OCI-LY1 (cell line): ENCODE measurements around the gene RALY.

ENCODE experiments used
- H2AFZ ChIP-seq: fragments of 200-600 bp; sonication (generic), shearing (Covaris generic); 2 replicates; pipeline ENCODE4 v1.6.0; 2014; ENCODE audit warnings: antibody characterized with exemption, mild to moderate bottlenecking, low read length
- H3F3A ChIP-seq: fragments of 200-600 bp; sonication (generic), shearing (Covaris generic); 2 replicates; pipeline ENCODE4 v1.6.0; 2014; ENCODE audit warnings: mild to moderate bottlenecking, antibody characterized with exemption, low read length, moderate library complexity; ENCODE audit not compliant: insufficient read depth
- H3K27ac ChIP-seq: fragments of 200-600 bp; sonication (generic); 2 replicates; pipeline ENCODE4 v1.5.1; 2014; ENCODE audit warnings: low read length, mixed run types, mild to moderate bottlenecking, low read depth; ENCODE audit not compliant: poor library complexity, severe bottlenecking
- H3K27me3 ChIP-seq: fragments of 200-600 bp; sonication (generic); 2 replicates; pipeline ENCODE4 v1.6.0; 2014; ENCODE audit warnings: antibody characterized with exemption, mild to moderate bottlenecking, low read length, moderate library complexity; ENCODE audit not compliant: insufficient read depth
- H3K36me3 ChIP-seq: fragments of 200-600 bp; sonication (generic); 2 replicates; pipeline ENCODE4 v1.6.1; 2014; ENCODE audit warnings: mild to moderate bottlenecking, antibody characterized with exemption, low read length, moderate library complexity, mixed read lengths; ENCODE audit not compliant: insufficient read depth
- H3K4me1 ChIP-seq: fragments of 200-600 bp; sonication (generic); 2 replicates; pipeline ENCODE4 v1.5.1; 2014; ENCODE audit warnings: mild to moderate bottlenecking, low read length, moderate library complexity; ENCODE audit not compliant: insufficient read depth, severe bottlenecking
- H3K4me2 ChIP-seq: fragments of 200-600 bp; sonication (generic), shearing (Covaris generic); 2 replicates; pipeline ENCODE4 v1.6.1; 2014; ENCODE audit warnings: low read length
- H3K4me3 ChIP-seq: fragments of 200-600 bp; sonication (generic); 2 replicates; pipeline ENCODE4 v1.5.1; 2014; ENCODE audit warnings: low read length, low read depth, mild to moderate bottlenecking, mixed read lengths; ENCODE audit not compliant: poor library complexity, severe bottlenecking
- H3K79me2 ChIP-seq: fragments of 200-600 bp; shearing (Covaris generic); 2 replicates; pipeline ENCODE4 v1.6.1; 2016; ENCODE audit warnings: mixed run types, low read length, mixed read lengths; ENCODE audit not compliant: insufficient read depth
- H3K9ac ChIP-seq: fragments of 200-600 bp; sonication (generic), shearing (Covaris generic); 2 replicates; pipeline ENCODE4 v1.6.1; 2014; ENCODE audit warnings: mild to moderate bottlenecking, low read length, mixed read lengths
- H3K9me2 ChIP-seq: fragments of 200-600 bp; sonication (generic), shearing (Covaris generic); 2 replicates; pipeline ENCODE4 v1.6.1; 2014; ENCODE audit warnings: low read depth, mild to moderate bottlenecking, low read length, mixed read lengths
- H3K9me3 ChIP-seq: fragments of 200-600 bp; shearing (Covaris generic); 2 replicates; pipeline ENCODE4 v1.6.1; 2014; ENCODE audit warnings: low read length, mixed read lengths
- H4K20me1 ChIP-seq: fragments of 200-600 bp; sonication (generic), shearing (Covaris generic); 2 replicates; pipeline ENCODE4 v1.6.0; 2016; ENCODE audit warnings: mild to moderate bottlenecking, low read length; ENCODE audit not compliant: insufficient read depth
- CTCF ChIP-seq: fragments of 200-600 bp; sonication (generic), shearing (Covaris generic); IDR thresholded peaks from 2 replicates; pipeline ENCODE4 v1.5.1; 2017; ENCODE audit warnings: mild to moderate bottlenecking, antibody characterized with exemption, low read length, moderate library complexity, mixed read lengths
- EZH2 ChIP-seq: fragments of 200-600 bp; sonication (generic), shearing (Covaris generic); IDR thresholded peaks from 2 replicates; pipeline ENCODE4 v1.8.0; 2017; ENCODE audit warnings: borderline replicate concordance, mixed run types, mild to moderate bottlenecking, antibody characterized with exemption, low read length, moderate library complexity, mixed read lengths

RALY gene

GRCh38 chr20:34091637-34092200, 98.0 kb downstream of the RALY start:
- Histone ChIP-seq H3F3A (peaks cover 12% of the 10 kb centered on the region; the same call in 1 of the 2 replicates), H3K27me3 (no peaks in the 10 kb centered on the region), H4K20me1 (no peaks in the 10 kb centered on the region), H2AFZ (no peak overlapping the region), H3K79me2 (no peaks in the 10 kb centered on the region), H3K9me3 (no peaks in the 10 kb centered on the region), H3K4me3 (no peak overlapping the region), H3K4me1 (no peaks in the 10 kb centered on the region), H3K36me3 (peaks cover 92% of the 10 kb centered on the region), H3K27ac (no peak overlapping the region), H3K9me2 (no peaks in the 10 kb centered on the region), H3K4me2 (no peak overlapping the region), H3K9ac (no peak overlapping the region)
- TF ChIP-seq EZH2, result no peak
- TF ChIP-seq CTCF, result no peak

GRCh38 chr20:34093895-34094294, 100.2 kb downstream of the RALY start:
- Histone ChIP-seq H3K27ac (no peak overlapping the region), H3K79me2 (no peaks in the 10 kb centered on the region), H3K27me3 (no peaks in the 10 kb centered on the region), H2AFZ (no peak overlapping the region), H3K9ac (no peak overlapping the region), H4K20me1 (no peaks in the 10 kb centered on the region), H3K4me2 (no peak overlapping the region), H3K9me2 (no peaks in the 10 kb centered on the region), H3K4me1 (no peaks in the 10 kb centered on the region), H3K4me3 (no peak overlapping the region), H3K36me3 (peaks cover 97% of the 10 kb centered on the region), H3F3A (0 out of 2 replicates have a peak, but pooled peaks cover 7% of the 10 kb centered on the region), H3K9me3 (no peaks in the 10 kb centered on the region)
- TF ChIP-seq EZH2 (no peak), CTCF (no peak)

- H3K27me3 ChIP-seq, result no peaks in the 10 kb centered on the region
- 0 out of 2 replicates have a peak, but pooled peaks cover 2% of the 10 kb centered on the region for H3F3A ChIP-seq
- H3K9ac ChIP-seq, result no peak overlapping the region
- no peak overlapping the region for H2AFZ ChIP-seq
- no peaks in the 10 kb centered on the region for H3K9me3 ChIP-seq
- peaks cover 98% of the 10 kb centered on the region for H3K36me3 ChIP-seq
- H3K4me2 ChIP-seq, result no peak overlapping the region
- no peaks in the 10 kb centered on the region for H3K79me2 ChIP-seq
- H4K20me1 ChIP-seq, result no peaks in the 10 kb centered on the region
- no peaks in the 10 kb centered on the region for H3K9me2 ChIP-seq
- no peak overlapping the region for H3K4me3 ChIP-seq
- no peaks in the 10 kb centered on the region for H3K4me1 ChIP-seq
- H3K27ac ChIP-seq, result no peak overlapping the region
- TF ChIP-seq EZH2 (no peak), CTCF (no peak)
Measured at GRCh38 chr20:34095825-34096224, 102.1 kb downstream of the RALY start.
